HG02588 (cell line): ENCODE data around the gene TAC4.

Experiments used
- ATAC-seq: cut with Tn5 transposase; IDR thresholded peaks from one replicate; pipeline ENCODE4 v1.9.1; 2021; ENCODE audit warnings: mild to moderate bottlenecking, moderate library complexity; ENCODE audit not compliant: unreplicated experiment

Gene TAC4

DNA sequence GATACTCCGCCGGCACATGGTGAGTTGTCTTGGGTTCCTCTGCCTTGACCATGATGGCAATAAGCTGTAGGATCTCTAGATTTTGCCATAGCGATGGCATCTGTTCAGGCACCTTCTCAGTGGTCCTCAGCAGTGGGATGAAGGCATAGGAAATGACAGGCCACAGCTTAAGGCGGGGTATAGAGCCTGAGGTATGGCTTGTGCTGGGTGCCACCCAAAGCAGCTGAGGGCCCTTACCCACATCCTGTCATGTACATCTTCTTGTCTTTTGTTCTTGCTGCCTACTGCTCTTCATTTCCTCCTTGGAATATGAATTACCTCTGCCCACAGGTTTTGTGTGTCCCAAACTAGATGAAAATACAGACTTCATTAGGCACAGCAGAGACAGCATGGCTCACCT lies 29.9 kb downstream of the TAC4 start:
- no peak for ATAC-seq

- no peak for ATAC-seq
Observed at GRCh38 chr17:49815761-49816281, 32.0 kb downstream of the TAC4 start.

DNA sequence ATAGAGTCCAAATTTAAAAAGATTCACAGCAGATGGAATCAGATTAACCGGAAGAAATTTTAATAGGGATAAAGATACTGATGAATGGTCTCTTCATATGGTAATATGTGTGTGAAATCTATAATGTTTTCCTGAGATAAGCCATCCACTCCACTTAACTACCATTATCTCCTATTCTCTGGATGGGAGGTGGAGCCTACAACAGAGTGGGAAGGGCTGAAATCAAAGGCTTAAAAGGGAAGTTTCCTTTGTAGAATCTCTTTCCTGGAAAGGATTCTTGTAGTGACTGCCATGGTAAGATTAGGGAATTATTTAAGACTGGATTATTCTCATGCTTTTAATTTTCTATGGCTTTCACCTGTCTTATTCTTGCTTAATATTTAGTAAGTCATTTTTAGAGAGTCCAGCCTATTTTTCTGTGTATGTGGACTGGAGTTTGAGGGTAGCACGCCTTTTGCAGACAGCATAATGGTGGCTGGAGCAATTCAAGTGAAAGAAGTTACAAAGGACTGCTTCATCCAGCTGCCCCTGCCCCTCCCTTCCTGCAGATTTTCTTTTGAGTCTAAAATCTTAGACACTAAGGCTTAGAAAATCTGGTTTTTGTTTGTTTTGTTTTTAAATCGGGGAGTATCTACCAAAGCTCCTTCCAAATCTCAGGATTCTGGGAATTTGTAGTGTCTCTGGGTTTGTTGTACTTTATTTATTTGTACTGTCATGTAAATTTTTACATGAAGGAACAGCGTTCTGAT lies 32.9 kb downstream of the TAC4 start:
- no peak for ATAC-seq

DNA sequence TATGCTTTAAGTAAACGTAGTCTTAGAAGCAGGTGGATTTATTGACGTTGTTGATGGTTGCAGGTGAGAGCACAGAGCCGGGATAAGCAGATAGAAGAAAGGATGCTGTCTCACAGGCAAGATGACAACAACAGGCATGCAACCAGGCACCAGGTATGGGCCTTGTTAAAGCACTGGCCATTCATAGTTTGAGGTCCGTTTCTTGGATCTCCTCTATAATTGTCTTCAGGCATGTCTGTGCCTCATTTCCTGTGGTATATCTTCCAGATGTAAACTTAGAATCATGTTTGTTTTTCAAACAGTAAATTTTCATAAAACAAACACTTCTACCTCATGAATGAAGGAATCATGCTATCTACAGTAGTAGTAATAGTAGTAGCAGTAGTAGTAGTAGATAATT lies 38.8 kb downstream of the TAC4 start:
- no peak for ATAC-seq

GRCh38 chr17:49798738-49799137 lies 49.1 kb downstream of the TAC4 start:
- no peak for ATAC-seq

GRCh38 chr17:49798182-49798581 lies 49.7 kb downstream of the TAC4 start:
- no peak for ATAC-seq

DNA sequence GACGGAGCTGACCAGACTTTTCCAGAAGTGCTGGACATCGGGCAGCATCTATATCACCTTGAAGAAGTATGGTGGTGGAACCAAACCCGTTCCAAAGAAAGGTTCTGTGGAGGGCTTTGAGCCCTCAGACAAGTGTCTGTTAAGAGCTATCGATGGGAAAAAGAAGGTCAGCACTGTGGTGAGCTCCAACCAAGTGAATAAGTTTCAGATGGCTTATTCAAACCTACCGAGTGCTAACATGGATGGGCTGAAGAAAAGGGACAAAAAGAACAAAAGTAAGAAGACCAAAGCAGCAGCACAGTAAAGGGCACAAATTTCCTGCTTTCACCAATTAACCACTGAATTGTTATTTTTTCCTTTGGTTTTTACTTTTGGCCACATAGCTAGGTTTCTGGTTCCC lies 52.5 kb downstream of the TAC4 start:
- ATAC-seq = no peak

DNA sequence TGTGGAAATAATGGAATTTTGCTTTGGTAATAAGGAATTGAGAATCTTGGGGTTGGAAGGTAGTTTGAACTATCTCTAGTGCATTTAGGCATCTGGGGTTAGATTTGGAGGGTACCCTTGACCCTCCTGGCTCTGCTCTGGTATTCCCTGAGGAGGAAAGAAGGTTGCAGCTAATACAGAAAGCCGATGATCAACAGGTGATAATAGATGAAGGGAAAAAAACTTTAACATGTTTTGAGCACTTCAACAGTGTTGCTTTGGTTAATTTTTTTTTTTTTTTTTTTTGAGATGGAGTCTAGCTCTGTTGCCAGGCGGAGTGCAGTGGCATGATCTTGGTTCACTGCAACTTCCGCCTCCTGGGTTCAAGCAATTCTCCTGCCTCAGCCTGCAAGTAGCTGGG lies 54.6 kb downstream of the TAC4 start:
- ATAC-seq = no peak

DNA sequence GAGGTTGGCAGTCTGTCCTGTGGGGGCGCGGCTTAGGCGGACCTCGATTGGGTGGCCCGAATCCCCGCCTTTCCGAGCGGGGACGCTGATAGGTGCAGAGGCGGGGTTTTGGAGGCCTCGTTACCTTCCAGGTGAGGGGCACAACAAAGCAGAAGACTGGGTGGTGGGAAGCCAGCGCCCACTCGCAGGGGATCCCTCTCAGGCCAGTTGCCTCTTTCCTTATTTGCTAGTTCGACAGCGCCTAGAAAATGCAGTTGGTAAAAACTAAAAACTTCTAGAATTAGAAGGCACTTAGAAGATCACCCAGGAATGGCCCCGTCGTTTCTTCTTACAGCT lies 58.7 kb downstream of the TAC4 start:
- no peak for ATAC-seq

DNA sequence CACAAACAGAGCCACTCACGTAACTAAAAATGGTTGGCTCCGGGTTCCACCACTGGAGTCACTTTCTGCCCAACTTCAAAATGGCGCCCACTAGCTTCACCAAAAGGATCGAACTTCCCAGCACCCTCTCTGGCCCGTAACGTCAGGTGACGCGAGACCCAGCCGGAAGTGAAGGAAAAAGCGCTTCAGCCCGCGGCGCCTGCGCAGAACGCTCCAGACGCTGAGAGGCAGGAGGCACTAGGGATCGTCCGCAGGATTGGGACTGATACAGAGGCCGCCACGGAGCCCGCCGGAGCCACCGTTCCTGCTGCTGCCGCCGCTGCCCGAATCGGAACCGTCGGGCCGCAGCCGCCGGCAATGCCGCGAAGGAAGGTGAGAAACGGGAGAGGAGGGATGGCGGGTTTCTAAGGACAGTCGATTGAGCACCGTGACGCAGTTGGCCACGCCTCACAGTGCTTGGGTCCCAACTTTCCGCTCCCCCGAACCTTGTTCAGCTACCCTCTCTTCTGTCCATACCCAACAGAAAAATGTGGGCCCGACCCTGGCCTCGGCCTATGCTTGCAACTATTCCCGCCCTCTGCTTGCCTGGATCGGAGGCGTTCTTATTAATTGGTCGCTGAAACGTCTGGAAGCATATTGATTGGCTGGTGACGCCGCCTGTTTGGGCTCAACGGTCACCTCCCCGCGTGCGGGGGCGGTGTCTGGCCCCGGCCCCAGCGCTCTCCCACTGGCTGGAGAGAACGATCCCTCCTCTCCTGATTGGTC lies 59.2 kb downstream of the TAC4 start, which contains the start of gene KAT7:
Gene KAT7 (plus strand): TSS at position 204 of the 765 bp plus-strand sequence. CDS start 154 bp downstream, at position 358.
- ATAC-seq = peak; percentile 90
